T-helper 1 cell treated with Interleukin-12 subunit alpha and Interleukin-12 subunit beta and Interleukin-4 antibody, amounts not matched to agents 30 μg/mL and 1 μg/mL, for 36 hours (primary cell): Measurements from ENCODE around the gene FLT1.

Experiments used
- H3K27ac Mint-ChIP-seq: one replicate; pipeline ENCODE4 v1.8.0; 2021; ENCODE audit warnings: mild to moderate bottlenecking, mixed read lengths
- H3K27me3 Mint-ChIP-seq: one replicate; pipeline ENCODE4 v1.8.0; 2021; ENCODE audit warnings: low read depth, mixed read lengths
- H3K36me3 Mint-ChIP-seq: one replicate; pipeline ENCODE4 v1.8.0; 2021; ENCODE audit warnings: low read depth, mixed read lengths
- H3K4me1 Mint-ChIP-seq: one replicate; pipeline ENCODE4 v1.8.0; 2021; ENCODE audit warnings: low read depth, mixed read lengths
- H3K4me3 Mint-ChIP-seq: one replicate; pipeline ENCODE4 v1.8.0; 2021; ENCODE audit warnings: mild to moderate bottlenecking, moderate library complexity, mixed read lengths
- H3K9me3 Mint-ChIP-seq: one replicate; pipeline ENCODE4 v1.8.0; 2021; ENCODE audit warnings: mixed read lengths

The FLT1 gene

GRCh38 chr13:28283600-28283999, 211.3 kb downstream of the FLT1 start:
- Mint-ChIP-seq H3K36me3 (peaks cover 48% of the 10 kb centered on the region), H3K4me3 (no peak overlapping the region), H3K9me3 (no peaks in the 10 kb centered on the region), H3K27me3 (no peaks in the 10 kb centered on the region), H3K27ac (no peak overlapping the region), H3K4me1 (peaks cover 14% of the 10 kb centered on the region)

- Mint-ChIP-seq H3K27ac (no peak overlapping the region), H3K36me3 (peaks cover 47% of the 10 kb centered on the region), H3K4me1 (peaks cover 14% of the 10 kb centered on the region), H3K9me3 (no peaks in the 10 kb centered on the region), H3K27me3 (no peaks in the 10 kb centered on the region), H3K4me3 (no peak overlapping the region)
Observed at GRCh38 chr13:28282451-28282850, 212.5 kb downstream of the FLT1 start.

- peaks cover 4% of the 10 kb centered on the region for H3K4me1 Mint-ChIP-seq
- H3K9me3 Mint-ChIP-seq = no peaks in the 10 kb centered on the region
- H3K4me3 Mint-ChIP-seq = no peak overlapping the region
- H3K36me3 Mint-ChIP-seq = peaks cover 40% of the 10 kb centered on the region
- no peaks in the 10 kb centered on the region for H3K27me3 Mint-ChIP-seq
- H3K27ac Mint-ChIP-seq = no peak overlapping the region
Observed at GRCh38 chr13:28273919-28274318, 221.0 kb downstream of the FLT1 start.

GRCh38 chr13:28271056-28271840, 223.7 kb downstream of the FLT1 start:
- Mint-ChIP-seq H3K4me1 (peaks cover 14% of the 10 kb centered on the region), H3K9me3 (peaks cover 6% of the 10 kb centered on the region), H3K36me3 (peaks cover 44% of the 10 kb centered on the region), H3K27me3 (no peaks in the 10 kb centered on the region), H3K27ac (no peak overlapping the region), H3K4me3 (no peak overlapping the region)

- Mint-ChIP-seq H3K36me3 (peaks cover 38% of the 10 kb centered on the region), H3K27ac (peak overlapping the region; percentile 49), H3K9me3 (peaks cover 6% of the 10 kb centered on the region), H3K27me3 (no peaks in the 10 kb centered on the region), H3K4me1 (peaks cover 14% of the 10 kb centered on the region), H3K4me3 (no peak overlapping the region)
Observed at GRCh38 chr13:28268800-28269223, 226.1 kb downstream of the FLT1 start.

- peaks cover 14% of the 10 kb centered on the region for H3K4me1 Mint-ChIP-seq
- no peaks in the 10 kb centered on the region for H3K27me3 Mint-ChIP-seq
- H3K9me3 Mint-ChIP-seq = peaks cover 12% of the 10 kb centered on the region
- H3K4me3 Mint-ChIP-seq = no peak overlapping the region
- peaks cover 45% of the 10 kb centered on the region for H3K36me3 Mint-ChIP-seq
- H3K27ac Mint-ChIP-seq = no peak overlapping the region
Observed at GRCh38 chr13:28267497-28267896, 227.4 kb downstream of the FLT1 start.

GRCh38 chr13:28258417-28258816, 236.5 kb downstream of the FLT1 start:
- Mint-ChIP-seq H3K36me3 (peaks cover 33% of the 10 kb centered on the region), H3K9me3 (peaks cover 9% of the 10 kb centered on the region), H3K4me1 (no peaks in the 10 kb centered on the region), H3K27ac (no peak overlapping the region), H3K27me3 (no peaks in the 10 kb centered on the region), H3K4me3 (no peak overlapping the region)

- Mint-ChIP-seq H3K4me1 (no peaks in the 10 kb centered on the region), H3K27me3 (no peaks in the 10 kb centered on the region), H3K9me3 (peaks cover under 1% of the 10 kb centered on the region), H3K27ac (no peak overlapping the region), H3K36me3 (peaks cover 26% of the 10 kb centered on the region), H3K4me3 (no peak overlapping the region)
Observed at GRCh38 chr13:28257305-28257704, 237.6 kb downstream of the FLT1 start.

- H3K27ac Mint-ChIP-seq = no peak overlapping the region
- no peak overlapping the region for H3K4me3 Mint-ChIP-seq
- peaks cover 38% of the 10 kb centered on the region for H3K36me3 Mint-ChIP-seq
- H3K9me3 Mint-ChIP-seq = peaks cover 3% of the 10 kb centered on the region
- no peaks in the 10 kb centered on the region for H3K27me3 Mint-ChIP-seq
- peaks cover 25% of the 10 kb centered on the region for H3K4me1 Mint-ChIP-seq
Observed at GRCh38 chr13:28252547-28252946, 242.4 kb downstream of the FLT1 start.

- Mint-ChIP-seq H3K4me1 (peaks cover 26% of the 10 kb centered on the region), H3K27ac (no peak overlapping the region), H3K27me3 (no peaks in the 10 kb centered on the region), H3K36me3 (peaks cover 36% of the 10 kb centered on the region), H3K4me3 (no peak overlapping the region), H3K9me3 (peaks cover 3% of the 10 kb centered on the region)
Observed at GRCh38 chr13:28251466-28251865, 243.5 kb downstream of the FLT1 start.

GRCh38 chr13:28250542-28250941, 244.4 kb downstream of the FLT1 start:
- Mint-ChIP-seq H3K4me1 (peaks cover 28% of the 10 kb centered on the region), H3K27ac (no peak overlapping the region), H3K27me3 (no peaks in the 10 kb centered on the region), H3K9me3 (peaks cover 3% of the 10 kb centered on the region), H3K36me3 (peaks cover 40% of the 10 kb centered on the region), H3K4me3 (no peak overlapping the region)
